Colonic mucosa (tissue), 4 donors: Measurements from ENCODE around the gene ASB11. TPM values are rescaled to one million over a fixed set of nuclear protein-coding genes. Genes with fewer than 3 reads are reported as not detected.

ENCODE experiments used
- DNase-seq: peaks from one replicate; pipeline ENCODE4 v3.0.0-alpha.2; 2020
- H3K27ac ChIP-seq: fragments of 200-600 bp; one replicate; pipeline ENCODE4 v1.8.0; 2021
- H3K27me3 ChIP-seq: fragments of 200-600 bp; one replicate; pipeline ENCODE4 v1.8.0; 2021
- H3K36me3 ChIP-seq: fragments of 200-600 bp; one replicate; pipeline ENCODE4 v1.8.0; 2021
- H3K4me1 ChIP-seq: fragments of 200-600 bp; one replicate; pipeline ENCODE4 v1.8.0; 2021; ENCODE audit warnings: mild to moderate bottlenecking
- H3K4me3 ChIP-seq: fragments of 200-600 bp; one replicate; pipeline ENCODE4 v1.8.0; 2021
- H3K9ac ChIP-seq, 2 donors: one replicate each; pipeline ENCODE4 v1.7.0; 2013; ENCODE audit warnings: control low read depth in 2 of 2, low read depth in 2 of 2, low read length in 2 of 2
- H3K9me3 ChIP-seq: fragments of 200-600 bp; one replicate; pipeline ENCODE4 v1.8.0; 2021
- CTCF ChIP-seq: fragments of 200-600 bp; IDR thresholded peaks from one replicate; pipeline ENCODE4 v1.8.0; 2022; ENCODE audit warnings: antibody characterized with exemption, mild to moderate bottlenecking
- intact Hi-C: fragments of 100-400 bp; cut with DNase I; formaldehyde crosslinking; loops from one replicate; pipeline ENCODE4 v1.14.1; 2022
- total RNA-seq, 2 donors: library from RNA; stranded (reverse); fragmentation: NEBNext Ultra II Directional in 1 of 2; extraction: Animal tissue kit (Norgen Biotek cat#: 25700) in 1 of 2; gene quantifications; one replicate each; pipeline ENCODE4 v1.2.1, GENCODE V29; 2021
- donor health status: healthy.
- donor health status: DM: no; HTN: no; CAD: no.
- donor health status: DM: no; HTN: no; CAD: no.

The ASB11 gene
- total RNA-seq, 2 donors from 2014 or later = 0.10 TPM; not detected in 1

- intact Hi-C loops = no loop called here
- Histone ChIP-seq H3K27me3 (no peaks in the 10 kb centered on the region), H3K4me1 (no peaks in the 10 kb centered on the region), H3K27ac (no peak overlapping the region), H3K4me3 (no peak overlapping the region), H3K9me3 (no peaks in the 10 kb centered on the region), H3K9ac (no peak overlapping the region), H3K36me3 (no peaks in the 10 kb centered on the region)
- no peak for TF ChIP-seq CTCF
- DNase-seq = no peak
Observed at GRCh38 chrX:15271757-15272156, 43.7 kb downstream of the ASB11 start.

DNA sequence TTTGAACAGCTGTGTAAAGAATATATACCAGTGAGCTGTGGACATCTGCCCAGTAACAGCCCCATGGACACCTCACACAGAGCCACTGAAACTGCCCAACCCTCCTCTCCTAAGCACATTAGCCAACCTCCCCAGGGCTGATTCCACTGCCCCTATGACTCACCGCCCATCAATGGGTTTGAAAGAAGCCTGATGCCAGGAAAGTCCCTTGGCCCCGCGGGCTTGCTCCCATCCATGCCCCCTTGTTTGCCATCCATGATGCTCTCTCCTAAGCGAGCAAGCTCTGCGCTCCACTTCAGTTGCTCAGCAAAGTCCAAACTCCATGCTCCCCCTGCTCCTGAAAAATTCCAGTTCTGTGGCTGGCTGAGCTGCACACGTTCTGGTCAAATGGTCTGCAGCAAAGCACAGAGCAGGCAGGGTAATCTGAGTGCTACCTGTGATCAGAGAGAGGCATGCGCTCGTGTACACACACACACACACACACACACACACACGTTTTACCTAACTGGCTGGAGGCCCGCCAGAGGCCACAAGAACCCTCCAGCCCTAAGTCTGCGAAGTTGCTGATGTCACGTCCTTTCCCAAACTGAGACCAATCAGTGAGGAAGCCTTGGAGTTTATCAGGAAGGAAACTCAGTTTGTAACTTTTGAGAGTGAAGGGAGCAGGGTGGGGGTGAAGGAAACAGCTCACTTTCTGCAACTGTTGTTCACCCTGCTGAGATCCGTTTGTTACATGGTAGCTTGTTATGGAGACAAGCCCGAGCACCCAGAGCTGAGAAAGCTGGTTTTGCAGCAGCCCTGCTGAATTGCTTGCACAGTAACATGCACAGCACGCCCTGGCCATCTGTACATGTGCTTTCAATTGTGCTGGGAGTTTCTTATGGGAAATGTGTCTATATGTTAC, 45.6 kb downstream of the ASB11 start, which contains the start of gene ASB9:
Gene ASB9, minus strand, starts transcription at position 466 of the 904 bp plus-strand sequence. Its CDS starts 209 bp downstream, at position 257.
- TF ChIP-seq CTCF = no peak
- DNase-seq = peak; percentile 60
- no peaks in the 10 kb centered on the region for H3K4me1 ChIP-seq
- peak within 1 kb of the TSS in 1 of 2 donors; percentile 12 for H3K9ac ChIP-seq
- no peak within 1 kb of the TSS for H3K4me3 ChIP-seq
- intact Hi-C loops = no loop called here
- no peaks in the 10 kb centered on the region for H3K36me3 ChIP-seq
- no peaks in the 10 kb centered on the region for H3K27me3 ChIP-seq
- no peaks in the 10 kb centered on the region for H3K9me3 ChIP-seq
- H3K27ac ChIP-seq = no peak within 1 kb of the TSS

- DNase-seq = no peak
- no peaks in the 10 kb centered on the region for H3K9me3 ChIP-seq
- H3K27me3 ChIP-seq = no peaks in the 10 kb centered on the region
- intact Hi-C loops = no loop called here
- H3K27ac ChIP-seq = no peak overlapping the region
- H3K4me1 ChIP-seq = no peaks in the 10 kb centered on the region
- no peak overlapping the region for H3K9ac ChIP-seq
- TF ChIP-seq CTCF = no peak
- H3K36me3 ChIP-seq = no peaks in the 10 kb centered on the region
- H3K4me3 ChIP-seq = no peak overlapping the region
Observed at GRCh38 chrX:15269120-15269519, 46.3 kb downstream of the ASB11 start.

DNA sequence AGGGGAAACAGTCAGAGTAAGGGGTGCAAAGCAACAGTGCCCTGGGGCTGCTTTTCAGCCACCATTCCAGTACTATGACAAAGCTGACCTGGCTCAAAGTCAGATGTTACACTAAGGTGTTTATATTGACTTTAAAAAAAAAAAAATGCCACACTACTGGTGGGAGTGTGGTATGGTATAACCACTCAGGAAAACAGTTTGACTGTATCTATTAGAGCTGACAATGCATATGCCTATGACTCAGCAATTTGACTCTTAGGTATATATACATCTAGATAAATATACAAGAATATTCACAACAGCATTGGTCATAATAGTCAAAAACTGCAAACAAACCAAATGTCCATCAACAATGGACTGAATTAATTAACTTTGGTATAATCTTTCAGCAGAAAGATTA, 60.6 kb downstream of the ASB11 start:
- Histone ChIP-seq H3K36me3 (no peaks in the 10 kb centered on the region), H3K4me3 (no peak overlapping the region), H3K4me1 (no peaks in the 10 kb centered on the region), H3K27me3 (no peaks in the 10 kb centered on the region), H3K9me3 (no peaks in the 10 kb centered on the region), H3K9ac (no peak overlapping the region), H3K27ac (no peak overlapping the region)
- intact Hi-C loops = no loop called here
- no peak for TF ChIP-seq CTCF
- DNase-seq = no peak

- intact Hi-C loops = loop anchor here (10.0 kb wide), 1 partner anchor 1201 kb away; no protein-coding TSS in a partner anchor
- no peaks in the 10 kb centered on the region for H3K36me3 ChIP-seq
- no peak for DNase-seq
- TF ChIP-seq CTCF = no peak
- H3K4me3 ChIP-seq = no peak overlapping the region
- no peaks in the 10 kb centered on the region for H3K9me3 ChIP-seq
- no peak overlapping the region for H3K9ac ChIP-seq
- no peaks in the 10 kb centered on the region for H3K4me1 ChIP-seq
- H3K27me3 ChIP-seq = no peaks in the 10 kb centered on the region
- no peak overlapping the region for H3K27ac ChIP-seq
Observed at GRCh38 chrX:15245896-15246295, 69.5 kb downstream of the ASB11 start.
